CD14-positive monocyte (primary cell): ENCODE measurements around the gene IFNG-AS1. TPM values are rescaled to one million over a fixed set of nuclear protein-coding genes. Genes with fewer than 3 reads are reported as not detected.

Experiments
- DNase-seq, 3 donors: peaks; one replicate each; pipeline ENCODE4 v3.0.0-alpha.2; 2011 to 2022
- H2AFZ ChIP-seq: 2 replicates; pipeline ENCODE4 v1.6.0; 2012; ENCODE audit warnings: mild to moderate bottlenecking, low read depth, low read length, inconsistent platforms; ENCODE audit not compliant: insufficient read depth, poor library complexity, severe bottlenecking
- H3K27ac ChIP-seq, 2 donors: 1 replicate in 1 of 2; 2 replicates in 1 of 2; pipeline ENCODE4 v1.5.1; 2012 to 2013; ENCODE audit warnings: low read length in 2 of 2, control low read depth in 1 of 2, inconsistent platforms in 1 of 2, low read depth in 1 of 2, mild to moderate bottlenecking in 1 of 2
- H3K27me3 ChIP-seq, 2 donors: one replicate each; pipeline versions ENCODE4 v1.6.0 to v1.6.1; 2011 to 2013; ENCODE audit warnings: low read length in 2 of 2; ENCODE audit not compliant: control insufficient read depth in 2 of 2, insufficient read depth in 2 of 2
- H3K36me3 ChIP-seq, 2 donors: replicated peaks in 1 of 2; 1 replicate in 1 of 2; 2 replicates in 1 of 2; pipeline versions ENCODE4 v1.5.1 to v1.6.1; 2012 to 2013; ENCODE audit warnings: low read length in 2 of 2, control low read depth in 1 of 2, inconsistent platforms in 1 of 2, mild to moderate bottlenecking in 1 of 2; ENCODE audit not compliant: insufficient read depth in 2 of 2, control insufficient read depth in 1 of 2
- H3K4me1 ChIP-seq, 2 donors: 1 replicate in 1 of 2; 2 replicates in 1 of 2; pipeline versions ENCODE4 v1.5.1 to v1.6.1; 2012 to 2013; ENCODE audit warnings: low read length in 2 of 2, control low read depth in 1 of 2, inconsistent platforms in 1 of 2, mild to moderate bottlenecking in 1 of 2, moderate library complexity in 1 of 2; ENCODE audit not compliant: insufficient read depth in 2 of 2, control insufficient read depth in 1 of 2
- H3K4me2 ChIP-seq: replicated peaks from 2 replicates; pipeline ENCODE3; 2012; ENCODE audit warnings: low read length, moderate library complexity, mild to moderate bottlenecking; ENCODE audit not compliant: poor library complexity, severe bottlenecking; ENCODE audit errors: extremely low read depth
- H3K4me3 ChIP-seq, 3 experiments: fragments of 200-600 bp in 1 of 3; sonication (generic) in 1 of 3; replicated peaks in 1 of 3; 1 replicate in 2 of 3; 2 replicates in 1 of 3; pipeline ENCODE4 v1.5.1; 2011 to 2013; ENCODE audit warnings: low read length in 3 of 3, mild to moderate bottlenecking in 3 of 3, control low read depth in 2 of 3, low read depth in 2 of 3, inconsistent platforms in 1 of 3, moderate library complexity in 1 of 3
- H3K79me2 ChIP-seq: 2 replicates; pipeline ENCODE4 v1.6.0; 2012; ENCODE audit warnings: mild to moderate bottlenecking, control low read depth, inconsistent platforms, low read length, moderate library complexity; ENCODE audit not compliant: insufficient read depth
- H3K9ac ChIP-seq: 2 replicates; pipeline ENCODE4 v1.6.0; 2017; ENCODE audit warnings: low read length, mild to moderate bottlenecking; ENCODE audit not compliant: insufficient read depth, poor library complexity, severe bottlenecking
- H3K9me3 ChIP-seq, 2 donors: replicated peaks in 1 of 2; 1 replicate in 1 of 2; 2 replicates in 1 of 2; pipeline versions ENCODE4 v1.5.1 to v1.6.1; 2012 to 2013; ENCODE audit warnings: low read length in 2 of 2, control low read depth in 1 of 2; ENCODE audit not compliant: control insufficient read depth in 1 of 2, insufficient read depth in 1 of 2
- H4K20me1 ChIP-seq: 2 replicates; pipeline ENCODE4 v1.6.0; 2012; ENCODE audit warnings: mild to moderate bottlenecking, low read length, control low read depth, moderate library complexity; ENCODE audit not compliant: insufficient read depth
- H3K27ac Mint-ChIP-seq, 7 donors: one replicate each; pipeline ENCODE4 v1.8.0; 2020; ENCODE audit warnings: mild to moderate bottlenecking in 7 of 7, mixed read lengths in 7 of 7, moderate library complexity in 6 of 7, inconsistent platforms in 2 of 7
- H3K27me3 Mint-ChIP-seq, 3 donors: one replicate each; pipeline ENCODE4 v1.8.0; 2021 to 2022; ENCODE audit warnings: low read depth in 3 of 3, mild to moderate bottlenecking in 3 of 3, mixed read lengths in 3 of 3, moderate library complexity in 3 of 3, inconsistent platforms in 1 of 3
- H3K36me3 Mint-ChIP-seq, 2 donors: one replicate each; pipeline ENCODE4 v1.8.0; 2020; ENCODE audit warnings: mixed read lengths in 2 of 2, inconsistent platforms in 1 of 2, mild to moderate bottlenecking in 1 of 2
- H3K4me1 Mint-ChIP-seq: one replicate; pipeline ENCODE4 v1.8.0; 2020; ENCODE audit warnings: mild to moderate bottlenecking, mixed read lengths
- H3K4me3 Mint-ChIP-seq, 2 donors: one replicate each; pipeline ENCODE4 v1.8.0; 2020; ENCODE audit warnings: mild to moderate bottlenecking in 2 of 2, mixed read lengths in 2 of 2, moderate library complexity in 1 of 2
- H3K9me3 Mint-ChIP-seq, 7 donors: one replicate each; pipeline ENCODE4 v1.8.0; 2020 to 2022; ENCODE audit warnings: mixed read lengths in 7 of 7, mild to moderate bottlenecking in 6 of 7, moderate library complexity in 6 of 7, inconsistent platforms in 2 of 7
- CTCF ChIP-seq: fragments of 200-600 bp; IDR thresholded peaks from one replicate; pipeline ENCODE4 v1.8.0; 2022; ENCODE audit warnings: antibody characterized with exemption, mild to moderate bottlenecking
- WGBS: methylation state at CpG from one replicate; pipeline ENCODE4 v1.1.5; 2013; ENCODE audit warnings: missing lambda C conversion rate; ENCODE audit not compliant: insufficient coverage; 5-methylcytosine and 5-hydroxymethylcytosine counted together
- intact Hi-C, 2 donors: fragments of 100-400 bp; cut with micrococcal nuclease; formaldehyde crosslinking; loops; one replicate each; pipeline versions ENCODE4 v1.15.0 to v1.15.1; 2023
- polyA minus RNA-seq: library from RNA; depleted of rRNA, polyadenylated mRNA; stranded (reverse); fragments of >200 nt; gene quantifications from 2 replicates; pipeline ENCODE4 v1.2.3, GENCODE V29; 2012
- polyA plus RNA-seq, 3 donors: library from polyadenylated mRNA; depleted of rRNA in 1 of 3; unstranded in 2 of 3; stranded (reverse) in 1 of 3; fragments of 300-500 nt in 2 of 3; fragments of >200 nt in 1 of 3; fragmentation: Illumina TruSeq in 2 of 3; gene quantifications; 1 replicate in 2 of 3; 2 replicates in 1 of 3; pipeline ENCODE4 v1.2.3, GENCODE V29; 2012 to 2021
- total RNA-seq, 12 experiments: library from RNA in 1 of 12; stranded (reverse) in 1 of 12; fragments of 120-200 nt in 1 of 12; gene quantifications; one replicate each; pipeline ENCODE4 v1.2.4 and lab custom pipeline; 2013 to 2026; ENCODE audit warnings: mixed read lengths in 6 of 12, inconsistent platforms in 1 of 12

Gene IFNG-AS1
- total RNA-seq (2013) = 0.13 TPM
- polyA plus RNA-seq (not detected), polyA minus RNA-seq (not detected in 2 replicates), total RNA-seq (lab: John Stamatoyannopoulos, UW) (0 to 1.4 (median 0) reads per million in 11 experiments)

GRCh38 chr12:67989184-67989920 is at the start of gene IFNG-AS1:
IFNG-AS1 (plus strand) TSS chr12:67989447.
- Histone ChIP-seq H3K9me3 (no peaks in the 10 kb centered on the region), H3K79me2 (no peaks in the 10 kb centered on the region), H3K9ac (no peak within 1 kb of the TSS), H3K27ac (no peak within 1 kb of the TSS), H2AFZ (no peak within 1 kb of the TSS), H3K4me1 (no peaks in the 10 kb centered on the region), H3K4me2 (no peak within 1 kb of the TSS), H3K36me3 (no peaks in the 10 kb centered on the region), H4K20me1 (no peaks in the 10 kb centered on the region), H3K4me3 (no peak within 1 kb of the TSS), H3K27me3 (no peaks in the 10 kb centered on the region)
- Mint-ChIP-seq H3K27me3 (peaks cover 0 to 2% (median 0%) of the 10 kb centered on the region in 3 donors), H3K4me1 (no peaks in the 10 kb centered on the region), H3K9me3 (peaks cover 0 to 13% (median 1%) of the 10 kb centered on the region in 7 donors), H3K27ac (peak within 1 kb of the TSS in 1 of 7 donors; percentile 84), H3K36me3 (no peaks in the 10 kb centered on the region), H3K4me3 (no peak within 1 kb of the TSS)
- 83% methylated on average over 2 of the region's 7 CpGs for WGBS
- DNase-seq = no peak
- intact Hi-C loops = no loop called here
- TF ChIP-seq CTCF = no peak

GRCh38 chr12:67939611-67940010 is 49.6 kb upstream of the IFNG-AS1 start:
- no peak overlapping the region for H3K4me2 ChIP-seq
- H3K4me1 ChIP-seq = no peaks in the 10 kb centered on the region
- no peaks in the 10 kb centered on the region for H3K36me3 ChIP-seq
- intact Hi-C loops = loop anchor here (5.0 kb wide), 1 partner anchor 582 kb away; no protein-coding TSS in a partner anchor
- H3K79me2 ChIP-seq = no peaks in the 10 kb centered on the region
- H3K9ac ChIP-seq = no peak overlapping the region
- WGBS = no CpG with 5 or more reads among the region's 2 CpGs
- Mint-ChIP-seq H3K4me3 (no peak overlapping the region), H3K27ac (no peak overlapping the region), H3K27me3 (peaks cover 0 to 3% (median 0%) of the 10 kb centered on the region in 3 donors), H3K36me3 (no peaks in the 10 kb centered on the region), H3K9me3 (no peaks in the 10 kb centered on the region), H3K4me1 (no peaks in the 10 kb centered on the region)
- TF ChIP-seq CTCF = no peak
- H4K20me1 ChIP-seq = no peaks in the 10 kb centered on the region
- no peak overlapping the region for H2AFZ ChIP-seq
- no peak overlapping the region for H3K4me3 ChIP-seq
- no peaks in the 10 kb centered on the region for H3K9me3 ChIP-seq
- H3K27me3 ChIP-seq = no peaks in the 10 kb centered on the region
- no peak overlapping the region for H3K27ac ChIP-seq
- DNase-seq = no peak
